HG02885 (cell line): ENCODE results near the gene DIP2C.
"Not testable (repeated sequence)": the region's sequence is repeated elsewhere in the genome, so short reads cannot be mapped to it uniquely, and the experiment has no call there.

Source experiments
- ATAC-seq: cut with Tn5 transposase; IDR thresholded peaks from one replicate; pipeline ENCODE4 v1.9.1; 2021; ENCODE audit warnings: mild to moderate bottlenecking; ENCODE audit not compliant: unreplicated experiment, poor library complexity

Gene DIP2C

DNA sequence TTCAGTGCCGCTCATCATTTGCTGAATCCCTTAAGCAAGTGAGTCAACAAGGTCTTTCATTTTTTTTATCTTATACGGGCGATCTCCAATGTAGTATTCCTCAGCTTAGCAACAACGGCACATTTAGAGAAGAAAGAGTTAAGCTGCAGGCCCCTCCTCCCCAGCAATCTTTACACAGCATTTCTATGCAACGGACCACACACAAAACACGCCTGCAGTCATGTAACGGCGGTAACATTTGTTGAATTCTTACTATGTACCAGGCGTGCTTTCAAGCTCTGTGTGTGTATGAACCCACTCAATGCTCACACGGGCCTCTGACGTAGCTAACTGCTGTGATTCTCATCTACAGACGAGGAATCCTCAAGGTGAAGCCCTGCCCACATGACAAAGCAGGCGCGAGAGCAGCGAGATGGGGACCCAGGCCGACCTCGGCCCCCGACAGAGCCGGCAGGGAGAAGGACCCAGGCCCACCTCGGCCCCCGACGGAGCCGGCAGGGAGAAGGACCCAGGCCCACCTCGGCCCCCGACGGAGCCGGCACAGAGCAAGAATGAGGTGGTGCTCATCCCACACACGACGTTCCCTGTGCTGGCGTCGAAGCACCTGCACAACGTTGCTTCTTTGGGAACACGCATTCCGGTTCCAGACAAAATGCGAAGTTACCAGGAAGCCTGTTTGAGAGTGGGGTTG, 313.5 kb downstream of the DIP2C start:
- no peak for ATAC-seq

DNA sequence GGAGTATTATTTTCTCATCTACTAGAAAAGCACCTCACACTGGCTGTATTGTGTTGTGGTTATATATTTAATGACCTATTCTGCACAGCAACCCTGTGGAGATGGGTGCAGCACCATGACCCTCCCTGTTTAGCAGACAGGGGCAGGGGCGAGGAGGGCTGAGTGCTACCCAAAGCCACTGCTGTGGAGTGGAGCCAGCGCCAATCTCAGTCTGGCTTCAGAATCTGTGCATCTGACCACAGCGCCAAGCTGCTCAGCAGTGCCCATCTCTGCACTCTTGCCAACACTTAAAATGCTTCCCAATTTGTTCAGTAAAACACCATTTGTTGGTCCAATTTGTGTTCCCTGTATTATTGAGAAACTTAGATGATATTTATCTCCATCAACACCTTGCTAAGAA, 315.1 kb downstream of the DIP2C start:
- ATAC-seq: no peak

DNA sequence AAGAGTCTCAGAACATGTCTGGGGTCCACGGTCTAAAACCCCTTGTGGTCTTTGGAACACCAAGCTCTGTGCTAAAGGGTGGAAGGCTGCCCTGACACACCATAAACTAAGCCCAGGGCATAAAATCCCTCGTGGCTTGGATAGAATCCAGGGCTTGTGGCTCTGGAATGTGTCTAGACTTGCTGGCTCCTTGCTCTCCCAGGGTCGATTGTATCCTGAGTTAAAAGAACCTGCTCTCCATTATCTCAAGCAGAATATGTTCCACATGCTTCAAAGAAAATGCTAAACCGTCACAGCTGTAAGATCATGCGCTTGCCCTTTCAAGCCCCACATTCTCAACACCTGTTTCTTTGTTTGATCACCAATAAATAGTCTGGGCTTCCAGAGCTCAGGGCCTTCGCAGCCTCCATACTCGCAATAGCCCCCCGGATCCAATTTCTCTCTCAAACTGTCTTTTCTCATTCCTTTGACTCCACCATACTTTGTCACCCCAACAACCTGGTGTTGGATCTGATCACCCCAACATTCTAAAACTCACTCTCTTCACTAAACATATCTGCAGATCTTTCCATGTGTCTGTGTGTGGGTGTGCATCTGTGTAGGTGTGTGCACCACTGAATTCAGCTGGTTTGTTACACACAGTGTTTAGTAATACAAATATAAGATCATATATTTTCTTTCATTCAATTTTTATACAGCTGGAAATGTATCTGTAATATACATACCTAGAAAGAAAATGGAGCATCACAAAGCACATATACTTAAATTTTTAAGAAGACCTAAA, 315.8 kb downstream of the DIP2C start:
- no peak for ATAC-seq

DNA sequence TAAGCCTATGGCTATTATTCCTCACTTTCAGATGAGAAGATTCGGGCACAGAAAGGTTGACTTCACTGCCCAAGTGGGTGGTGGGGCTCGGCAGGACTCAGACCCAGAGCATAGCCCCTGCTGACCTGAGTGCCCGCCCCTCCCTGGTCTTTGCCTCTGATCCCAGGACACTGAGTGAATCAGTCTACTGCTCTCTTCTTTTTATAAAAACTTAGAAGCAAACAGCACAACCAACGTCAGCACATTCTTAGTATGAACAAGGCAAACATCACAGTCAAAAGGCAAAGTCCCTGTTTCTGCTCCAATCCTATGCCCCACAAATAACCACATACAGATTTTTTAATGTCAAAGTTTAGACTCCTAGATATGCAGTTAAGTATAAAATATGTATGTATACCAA, 316.5 kb downstream of the DIP2C start:
- ATAC-seq: no peak

DNA sequence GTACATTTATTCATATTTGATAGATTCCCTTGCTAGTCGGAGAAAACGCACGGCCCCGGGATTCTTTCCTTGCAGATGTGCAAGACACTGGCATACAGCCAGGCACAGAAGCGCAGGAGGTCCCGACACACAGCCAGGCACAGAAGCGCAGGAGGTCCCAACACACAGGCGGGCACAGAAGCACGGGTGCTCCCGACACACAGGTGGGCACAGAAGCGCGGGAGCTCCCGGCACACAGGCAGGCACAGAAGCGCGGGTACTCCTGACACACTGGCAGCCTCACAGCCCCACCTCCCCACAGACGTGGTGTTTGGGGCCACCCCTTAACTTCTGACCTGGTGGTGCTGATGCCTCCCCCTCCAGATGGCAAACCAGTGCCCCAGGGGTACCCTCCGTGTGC, 316.9 kb downstream of the DIP2C start:
- ATAC-seq: no peak

DNA sequence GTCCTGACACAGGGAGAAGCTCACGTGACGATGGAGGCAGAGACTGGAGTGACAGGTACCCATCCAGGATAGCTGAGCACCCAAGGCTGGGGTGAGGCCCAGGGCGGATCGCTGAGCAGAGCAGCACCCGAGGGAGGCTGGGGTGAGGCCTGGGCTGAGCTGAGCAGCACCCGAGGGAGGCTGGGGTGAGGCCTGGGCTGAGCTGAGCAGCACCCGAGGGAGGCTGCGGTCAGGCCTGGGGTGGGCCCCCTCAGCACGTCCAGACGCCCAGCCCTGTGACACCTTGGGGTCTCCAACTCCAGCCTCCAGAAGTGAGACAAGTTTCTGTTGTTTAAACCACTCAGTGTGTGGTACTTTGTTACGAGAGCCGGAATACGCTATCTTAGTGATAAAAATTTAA, 318.0 kb downstream of the DIP2C start:
- ATAC-seq: no peak

DNA sequence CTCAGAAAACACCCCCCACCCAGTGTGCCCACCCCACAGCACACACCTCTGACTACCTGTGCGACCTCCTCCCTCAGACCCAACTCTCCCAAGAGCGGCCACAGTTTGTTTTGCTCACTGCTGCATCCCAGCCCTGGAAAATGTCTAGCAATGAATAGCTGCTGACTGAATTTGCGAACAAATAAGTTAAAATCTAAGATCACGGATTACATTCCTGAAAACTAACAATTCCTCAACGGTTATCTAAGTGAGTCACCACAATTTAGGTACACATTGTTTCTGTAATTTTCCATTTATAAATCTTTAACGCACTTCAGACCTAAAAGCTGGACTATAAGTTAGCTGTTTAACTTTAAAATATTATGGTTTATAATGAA, 319.0 kb downstream of the DIP2C start:
- ATAC-seq: no peak

DNA sequence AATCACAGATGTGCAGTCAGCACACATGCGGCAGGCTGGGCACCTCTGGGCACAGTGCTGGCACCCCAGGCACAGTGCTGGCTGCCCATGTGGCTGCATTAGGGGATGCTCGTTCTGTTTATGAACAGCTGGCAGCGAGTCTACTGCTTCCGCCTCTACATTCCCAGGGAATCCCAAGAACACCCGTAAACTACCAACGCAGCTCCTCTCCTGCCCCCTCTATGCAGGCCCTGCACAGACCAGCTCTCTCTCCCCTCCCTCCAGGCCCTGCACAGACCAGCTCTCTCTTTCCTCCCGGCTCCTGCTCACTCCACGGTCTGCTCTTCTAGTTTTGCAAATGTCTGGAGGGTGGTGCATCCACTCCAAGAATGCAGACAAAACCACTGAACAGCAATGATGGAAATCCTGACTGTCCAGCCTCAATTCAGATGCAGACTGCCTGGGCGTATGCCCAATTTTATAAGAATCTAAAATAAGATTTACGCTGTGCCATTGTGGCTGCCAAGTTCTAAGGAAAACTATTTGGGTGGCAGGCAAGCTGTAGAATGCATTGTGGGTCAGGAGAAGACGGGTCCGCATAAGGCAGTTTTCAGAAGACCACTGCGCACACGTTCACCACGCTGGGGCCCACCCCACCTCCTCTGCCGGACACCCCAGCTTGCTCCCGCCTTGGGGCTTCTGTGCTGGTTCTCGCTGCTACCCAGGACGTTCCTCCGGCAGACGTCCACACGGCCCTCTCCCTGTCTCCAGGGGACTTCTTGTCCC, 319.6 kb downstream of the DIP2C start:
- ATAC-seq: no peak

DNA sequence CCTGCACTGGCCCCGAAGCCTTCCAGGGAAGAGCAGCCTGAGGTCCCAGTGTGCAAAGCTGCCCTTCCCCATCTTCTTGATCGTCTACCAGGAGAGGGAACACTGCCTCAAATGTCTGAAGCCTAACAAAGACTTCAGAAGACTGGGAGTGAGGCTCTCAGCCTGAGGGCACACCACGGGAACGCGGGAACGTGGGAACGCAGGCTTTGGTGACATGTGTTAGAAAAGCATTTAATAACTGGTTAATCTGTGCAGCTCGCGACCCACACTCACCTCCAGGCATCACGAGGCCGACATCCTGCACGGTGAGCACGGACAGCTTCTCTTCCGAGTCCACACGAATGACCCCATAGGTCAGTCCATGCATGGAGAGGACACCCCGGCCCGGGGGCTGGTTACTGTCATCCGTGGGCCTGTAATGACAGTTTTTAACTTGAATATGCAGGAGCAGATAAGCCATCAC, 320.2 kb downstream of the DIP2C start:
- ATAC-seq: no peak

DNA sequence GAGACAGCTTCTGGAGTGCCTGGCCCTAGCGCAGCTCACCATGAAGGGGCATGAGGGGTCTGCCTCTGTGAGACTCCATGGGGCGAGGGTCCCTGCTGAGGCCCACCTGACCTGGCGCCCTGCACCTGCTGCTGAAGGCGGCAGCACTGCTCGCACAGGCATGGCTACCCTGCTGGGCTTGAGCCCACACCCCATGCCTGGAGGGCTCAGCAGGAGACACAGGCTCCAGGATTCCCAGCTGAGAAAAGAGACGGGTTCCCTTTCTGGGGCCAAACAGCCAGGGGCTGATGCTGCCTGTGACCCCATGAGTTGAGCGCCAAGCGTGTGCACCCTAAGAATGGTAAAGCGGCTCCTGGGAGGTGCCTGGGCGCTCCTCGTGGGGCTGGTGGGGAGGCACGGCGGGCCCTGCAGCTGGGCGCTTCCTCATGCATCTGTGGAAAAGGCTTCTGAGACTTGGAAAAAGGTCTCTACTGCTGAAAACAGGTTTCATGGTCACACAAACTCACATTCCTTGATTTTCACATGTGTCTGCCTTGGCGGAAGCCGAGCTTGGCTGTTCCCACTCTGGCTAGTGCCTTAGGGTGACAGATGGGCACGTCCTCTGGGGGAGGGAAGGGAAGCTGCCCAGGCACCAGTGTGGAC, 320.8 kb downstream of the DIP2C start:
- no peak for ATAC-seq

DNA sequence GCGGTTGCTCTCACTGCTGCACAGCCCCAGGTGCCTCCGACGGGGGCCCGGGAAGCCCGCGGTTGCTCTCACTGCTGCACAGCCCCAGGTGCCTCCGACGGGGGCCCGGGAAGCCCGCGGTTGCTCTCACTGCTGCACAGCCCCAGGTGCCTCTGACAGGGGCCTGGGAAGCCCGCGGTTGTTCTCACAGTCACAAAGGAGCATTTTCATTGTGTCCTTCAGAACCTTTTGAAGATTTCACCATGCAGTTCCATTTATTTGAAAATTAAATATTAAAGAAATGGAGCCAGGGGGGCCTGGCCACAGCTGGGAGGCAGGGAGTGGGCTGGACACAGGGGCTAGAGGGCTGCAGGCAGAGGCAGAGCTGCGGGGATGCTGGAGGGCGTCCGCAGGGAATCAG, 321.4 kb downstream of the DIP2C start:
- not testable (repeated sequence) for ATAC-seq

DNA sequence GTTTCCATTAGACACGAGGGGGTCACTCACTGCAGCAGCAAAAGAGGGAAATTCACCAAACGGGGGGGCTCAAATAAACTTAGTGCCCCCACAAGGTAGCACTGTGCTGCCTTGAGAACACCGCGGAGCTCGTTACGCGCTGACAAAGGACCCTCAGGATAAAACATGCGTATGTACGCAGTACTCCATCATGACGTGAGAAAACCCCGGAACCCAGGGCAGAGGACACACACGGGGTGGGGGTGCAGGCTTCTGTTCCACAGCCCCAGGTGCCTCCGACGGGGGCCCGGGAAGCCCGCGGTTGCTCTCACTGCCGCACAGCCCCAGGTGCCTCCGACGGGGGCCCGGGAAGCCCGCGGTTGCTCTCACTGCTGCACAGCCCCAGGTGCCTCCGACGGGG, 321.8 kb downstream of the DIP2C start:
- ATAC-seq: no peak

DNA sequence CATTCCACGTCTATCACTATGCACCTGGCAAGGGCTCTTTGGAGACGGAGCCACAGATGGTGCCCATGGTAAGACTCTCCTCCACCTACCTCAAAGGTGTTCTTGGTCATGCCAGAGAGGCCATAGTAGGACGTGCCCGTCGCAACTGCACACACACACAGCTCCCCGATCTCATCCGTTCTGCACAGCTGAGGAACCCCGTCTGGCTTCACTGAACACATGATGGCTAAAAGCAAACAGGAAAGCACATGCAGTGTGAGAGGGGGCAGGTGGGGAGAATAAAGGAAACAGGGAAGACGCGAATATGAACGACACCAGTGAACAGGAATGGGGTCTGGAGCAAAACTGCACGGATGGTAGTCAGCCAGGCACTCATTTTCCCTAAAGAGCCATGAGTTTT, 323.3 kb downstream of the DIP2C start:
- no peak for ATAC-seq

DNA sequence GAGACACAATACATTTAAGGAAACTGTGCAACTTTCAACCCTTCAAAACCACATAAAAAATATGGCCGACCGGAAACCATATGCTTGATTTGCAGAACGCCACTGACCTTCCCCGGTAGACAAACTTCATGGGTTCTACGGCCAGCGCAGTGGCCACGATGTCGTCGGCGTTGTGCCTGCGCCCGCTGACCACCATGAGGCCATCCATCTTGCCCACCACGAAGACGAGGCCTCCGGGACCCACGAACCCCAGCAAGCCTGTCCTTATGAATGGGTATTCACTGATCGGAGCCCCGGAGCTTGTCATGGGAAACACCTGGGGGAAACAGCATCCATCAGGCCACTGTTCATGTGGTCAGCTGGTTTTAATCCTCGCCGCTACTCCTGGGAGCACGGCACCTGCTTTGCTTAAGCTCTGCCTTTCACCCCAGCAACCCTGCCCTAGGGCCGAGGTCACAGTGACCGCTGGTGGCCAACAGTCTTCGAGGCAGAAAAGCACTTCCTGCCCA, 325.1 kb downstream of the DIP2C start:
- ATAC-seq: no peak

DNA sequence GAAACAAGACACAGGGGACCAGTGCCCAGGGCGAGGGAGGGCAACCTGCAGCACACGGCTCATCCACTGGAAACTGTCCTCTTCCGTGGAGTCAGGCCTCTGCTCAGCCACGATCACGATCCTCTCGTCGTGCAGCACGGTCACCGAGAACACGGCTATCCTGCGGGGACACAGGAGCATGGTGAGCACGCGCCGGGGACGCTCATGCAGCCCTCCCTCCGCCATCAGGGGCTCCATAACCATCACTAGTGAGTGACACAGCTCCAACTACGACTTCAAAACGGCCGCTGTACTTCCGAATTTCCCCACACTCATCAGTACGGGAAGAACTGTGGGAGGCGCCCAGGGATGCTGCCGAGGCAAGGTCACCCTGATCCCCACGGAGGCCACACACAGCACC, 326.3 kb downstream of the DIP2C start:
- no peak for ATAC-seq

DNA sequence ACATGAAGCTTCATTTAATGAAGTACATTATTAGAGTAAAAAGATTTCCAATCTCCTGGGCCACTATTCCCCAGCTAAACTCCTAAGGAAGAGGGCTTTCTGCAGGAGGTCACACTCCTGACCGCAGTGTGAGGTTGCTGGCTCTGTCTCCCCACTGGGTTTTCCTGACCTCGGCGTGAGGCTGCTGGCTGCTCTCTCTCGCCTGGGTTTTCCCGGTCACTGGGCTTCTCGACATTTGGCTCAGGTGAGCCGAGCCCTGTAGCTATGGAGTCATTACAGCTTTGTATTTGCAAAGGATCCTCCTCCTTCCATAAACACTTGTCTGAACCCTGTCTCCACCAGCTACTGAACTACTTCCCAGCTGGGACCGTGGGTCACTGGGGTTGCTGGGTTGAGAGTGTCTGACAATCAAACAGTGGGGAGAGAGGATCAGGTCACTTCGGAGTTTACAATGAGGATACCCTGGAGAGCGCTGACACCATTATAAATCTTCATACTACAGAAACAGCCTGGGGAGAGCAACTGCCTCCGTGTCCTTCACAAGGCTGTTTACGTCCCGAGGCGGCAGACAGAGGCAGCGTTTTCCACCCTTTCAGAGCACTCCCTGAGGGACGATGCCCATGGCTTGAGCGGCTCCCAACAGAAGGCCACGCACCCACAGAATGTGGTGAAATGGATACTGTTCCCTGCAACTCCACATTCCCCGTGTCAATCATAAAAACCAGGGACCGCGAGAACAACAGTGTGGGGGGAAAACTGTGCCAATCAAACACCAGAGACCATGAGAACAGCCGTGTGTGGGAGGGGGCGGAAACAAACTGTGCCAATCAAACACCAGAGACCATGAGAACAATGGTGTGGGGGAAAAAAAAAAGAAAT, 328.0 kb downstream of the DIP2C start:
- ATAC-seq: no peak

DNA sequence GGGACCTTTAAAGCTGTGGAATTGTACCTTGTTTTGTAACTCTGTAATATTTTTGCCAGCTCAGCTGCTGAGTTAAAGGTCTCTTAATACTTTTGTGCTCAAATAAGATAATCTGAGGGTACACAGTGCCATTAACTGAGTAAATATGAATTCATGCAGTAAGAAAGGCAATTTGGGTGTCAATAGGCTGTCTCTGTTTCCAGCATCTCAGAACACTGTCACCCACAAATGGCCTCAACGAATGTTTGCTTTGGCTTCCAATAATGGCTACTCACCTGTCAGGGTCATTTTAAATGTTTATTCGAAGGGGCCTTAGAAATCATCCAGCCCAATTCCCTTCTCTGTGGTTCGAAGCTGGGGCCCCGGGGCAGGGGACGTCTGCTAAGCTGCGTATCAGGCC, 328.8 kb downstream of the DIP2C start:
- ATAC-seq: no peak

DNA sequence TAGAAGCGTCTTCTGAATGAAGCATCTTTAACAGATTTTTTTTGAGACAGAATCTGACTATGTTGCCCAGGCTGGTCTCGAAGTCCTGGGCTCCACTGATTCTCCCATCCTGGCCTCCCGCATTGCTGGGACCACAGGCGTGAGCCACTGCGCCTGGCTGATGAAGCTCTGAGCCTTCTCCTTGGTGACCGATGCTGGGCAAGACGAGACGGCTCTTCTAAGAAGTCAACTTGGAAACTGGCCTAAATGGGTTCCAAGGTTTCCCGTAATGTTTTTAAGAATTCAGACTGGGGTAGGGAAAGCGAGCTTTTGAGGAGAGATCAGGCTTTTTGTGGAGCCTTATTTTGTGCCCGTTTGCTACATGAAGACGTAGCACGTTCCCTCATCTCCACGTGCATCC, 329.7 kb downstream of the DIP2C start:
- no peak for ATAC-seq

DNA sequence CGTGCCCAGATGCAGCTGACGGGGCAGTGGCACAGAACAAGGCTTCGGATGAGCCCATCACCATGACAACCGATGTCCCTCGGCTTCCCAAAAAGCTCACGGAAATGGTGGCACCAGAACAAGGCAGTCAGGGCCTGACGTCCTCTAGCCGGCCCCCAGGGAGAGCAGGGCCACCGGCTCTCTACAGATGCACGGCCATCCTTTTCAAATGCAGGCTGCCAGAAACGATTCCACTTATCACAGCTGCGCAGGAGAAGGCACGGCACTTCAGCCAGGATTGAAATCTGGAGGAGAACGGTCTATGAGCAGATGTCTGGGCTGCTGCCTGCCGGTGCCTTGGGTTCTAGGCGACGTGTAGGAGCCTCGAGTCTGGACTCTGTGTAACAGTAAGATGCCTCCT, 330.4 kb downstream of the DIP2C start:
- no peak for ATAC-seq
